Measurements from ENCODE around the gene PRODH. TPM values are rescaled to one million over a fixed set of nuclear protein-coding genes. Genes with fewer than 3 reads are reported as not detected.
"Not testable (repeated sequence)": the region's sequence is repeated elsewhere in the genome, so short reads cannot be mapped to it uniquely, and the experiment has no call there.

The PRODH gene
- polyA plus RNA-seq, 1 experiment = not detected

- DNase-seq (ENCODE audit: low read depth); H3K4me3 ChIP-seq (ENCODE audit: low read depth, low read length); POLR2A ChIA-PET; H3K36me3 ChIP-seq (ENCODE audit: control insufficient read depth, insufficient read depth, low read length); H3K27me3 ChIP-seq (ENCODE audit: control insufficient read depth, insufficient read depth, low read length): not testable (repeated sequence)
- CTCF ChIA-PET = interaction anchor here (0.7 kb wide), 1 partner anchor 9 kb away, joined by 4 read pairs; no protein-coding TSS in a partner anchor
Measured at GRCh38 chr22:18915550-18915949, 20.5 kb downstream of the PRODH start.

GRCh38 chr22:18914558-18914957, 21.5 kb downstream of the PRODH start:
- POLR2A ChIA-PET; H3K27me3 ChIP-seq (ENCODE audit: control insufficient read depth, insufficient read depth, low read length); H3K36me3 ChIP-seq (ENCODE audit: control insufficient read depth, insufficient read depth, low read length); H3K4me3 ChIP-seq (ENCODE audit: low read depth, low read length); CTCF ChIA-PET; DNase-seq (ENCODE audit: low read depth): not testable (repeated sequence)

- H3K36me3 ChIP-seq (ENCODE audit: control insufficient read depth, insufficient read depth, low read length); DNase-seq (ENCODE audit: low read depth); H3K4me3 ChIP-seq (ENCODE audit: low read depth, low read length); POLR2A ChIA-PET; CTCF ChIA-PET; H3K27me3 ChIP-seq (ENCODE audit: control insufficient read depth, insufficient read depth, low read length): not testable (repeated sequence)
Measured at GRCh38 chr22:18912264-18912946, 23.7 kb downstream of the PRODH start.

- H3K4me3 ChIP-seq (ENCODE audit: low read depth, low read length); CTCF ChIA-PET; H3K36me3 ChIP-seq (ENCODE audit: control insufficient read depth, insufficient read depth, low read length); POLR2A ChIA-PET; DNase-seq (ENCODE audit: low read depth); H3K27me3 ChIP-seq (ENCODE audit: control insufficient read depth, insufficient read depth, low read length): not testable (repeated sequence)
Measured at GRCh38 chr22:18911535-18911934, 24.6 kb downstream of the PRODH start.

- ChIA-PET POLR2A (no interaction called here), CTCF (interaction anchor here (0.6 to 1.1 kb wide), 2 partner anchors 9 to 20 kb away, joined by 3 read pairs; no protein-coding TSS in a partner anchor)
- H3K4me3 ChIP-seq (ENCODE audit: low read depth, low read length) = no peak overlapping the region
- no peaks in the 10 kb centered on the region for H3K36me3 ChIP-seq (ENCODE audit: control insufficient read depth, insufficient read depth, low read length)
- no peak for TF ChIP-seq CTCF (IDR thresholded peaks at IDR 0.05; ENCODE audit: insufficient read depth, low read depth, low read length)
- H3K27me3 ChIP-seq (ENCODE audit: control insufficient read depth, insufficient read depth, low read length) = no peaks in the 10 kb centered on the region
- no peak for DNase-seq (ENCODE audit: low read depth)
Measured at GRCh38 chr22:18909556-18909955, 26.5 kb downstream of the PRODH start.

- Histone ChIP-seq H3K27me3 (ENCODE audit: control insufficient read depth, insufficient read depth, low read length) (no peaks in the 10 kb centered on the region), H3K4me3 (ENCODE audit: low read depth, low read length) (no peak overlapping the region), H3K36me3 (ENCODE audit: control insufficient read depth, insufficient read depth, low read length) (no peaks in the 10 kb centered on the region)
- POLR2A ChIA-PET = no interaction called here
- DNase-seq (ENCODE audit: low read depth) = no peak
- CTCF ChIA-PET = interaction anchor here (1.1 to 2.0 kb wide), 2 partner anchors 9 to 23 kb away, joined by 4 to 11 read pairs; no protein-coding TSS in a partner anchor
- TF ChIP-seq CTCF (IDR thresholded peaks at IDR 0.05; ENCODE audit: insufficient read depth, low read depth, low read length) = no peak
Measured at GRCh38 chr22:18906896-18907295, 29.2 kb downstream of the PRODH start.

GRCh38 chr22:18906410-18906745, 29.7 kb downstream of the PRODH start:
- CTCF ChIA-PET = interaction anchor here (1.0 to 2.0 kb wide), 4 partner anchors 9 to 725 kb away, joined by 3 to 11 read pairs (median 4); no protein-coding TSS in a partner anchor
- POLR2A ChIA-PET; H3K4me3 ChIP-seq (ENCODE audit: low read depth, low read length); DNase-seq (ENCODE audit: low read depth); H3K36me3 ChIP-seq (ENCODE audit: control insufficient read depth, insufficient read depth, low read length); H3K27me3 ChIP-seq (ENCODE audit: control insufficient read depth, insufficient read depth, low read length): not testable (repeated sequence)

Measured in BJ (cell line).